GM12878 (cell line): ENCODE data around the gene COL9A3. TPM values are rescaled to one million over a fixed set of nuclear protein-coding genes. Genes with fewer than 3 reads are reported as not detected.

ENCODE experiments used
- ATAC-seq: fragments of 200-7000 bp; cut with Tn5 transposase; 3 replicates; pipeline ENCODE4 v1.9.1; 2020; ENCODE audit warnings: mild to moderate bottlenecking, moderate library complexity
- BruUV-seq: library from RNA; stranded (reverse); fragments of 400-500 nt; replicated peaks from 2 replicates; lab custom pipeline; 2021; lab: Mats Ljungman, UMichigan
- CTCF ChIA-PET: fragments of 300-600 bp; sonication (Branson Sonifier 250); formaldehyde crosslinking; extraction: SDS; loops from one replicate; lab custom pipeline; 2021; ENCODE audit warnings: inconsistent platforms; lab: Yijun Ruan, JAX
- POLR2A ChIA-PET: fragments of 350-600 bp; formaldehyde crosslinking; extraction: SDS; loops from one replicate; lab custom pipeline; 2021; ENCODE audit warnings: inconsistent platforms; lab: Charles Lee
- RAD21 ChIA-PET: fragments of 300-600 bp; sonication (Branson Sonifier 250); formaldehyde crosslinking; loops from one replicate; lab custom pipeline; 2023; ENCODE audit warnings: antibody characterized with exemption; ENCODE audit not compliant: unreplicated experiment; lab: Charles Lee
- SMC1A ChIA-PET: fragments of 300-600 bp; sonication (Branson Sonifier 250); formaldehyde crosslinking; loops from one replicate; lab custom pipeline; 2023; ENCODE audit not compliant: unreplicated experiment, uncharacterized antibody; lab: Charles Lee
- DNase-seq: peaks from one replicate; pipeline ENCODE4 v3.0.0-alpha.2; 2011; ENCODE audit warnings: low read depth, low spot score
- FAIRE-seq: peaks from 3 replicates; lab custom pipeline; 2011; peaks lifted over from hg19 to GRCh38; lab: Jason Lieb, UNC
- H2AFZ ChIP-seq: 2 replicates; pipeline ENCODE4 v1.6.0; 2011; ENCODE audit warnings: low read depth, low read length, control low read depth; ENCODE audit not compliant: control insufficient read depth
- H3K27ac ChIP-seq: 2 replicates; pipeline ENCODE4 v1.5.1; 2011; ENCODE audit warnings: control low read depth; ENCODE audit not compliant: control insufficient read depth, insufficient read depth
- H3K27me3 ChIP-seq, 2 experiments: replicated peaks in 1 of 2; 2 replicates each; pipeline versions ENCODE4 v1.6.0 to v1.6.1; 2011; ENCODE audit warnings: low read length in 1 of 2; ENCODE audit not compliant: control insufficient read depth in 2 of 2, insufficient read depth in 2 of 2
- H3K36me3 ChIP-seq, 2 experiments: 2 replicates each; pipeline ENCODE4 v1.5.1; 2011; ENCODE audit warnings: low read length in 1 of 2; ENCODE audit not compliant: control insufficient read depth in 2 of 2, insufficient read depth in 2 of 2
- H3K4me1 ChIP-seq: 2 replicates; pipeline ENCODE4 v1.6.1; 2011; ENCODE audit warnings: mild to moderate bottlenecking, low read length, moderate library complexity, mixed read lengths; ENCODE audit not compliant: control insufficient read depth, insufficient read depth
- H3K4me2 ChIP-seq: 2 replicates; pipeline ENCODE4 v1.6.0; 2011; ENCODE audit warnings: control low read depth; ENCODE audit not compliant: control insufficient read depth, insufficient read depth
- H3K4me3 ChIP-seq: fragments of 200-600 bp; sonication (generic); 2 replicates; pipeline ENCODE4 v1.5.1; 2016
- H3K79me2 ChIP-seq: 2 replicates; pipeline ENCODE4 v1.6.0; 2011; ENCODE audit warnings: low read length; ENCODE audit not compliant: control insufficient read depth, insufficient read depth
- H3K9ac ChIP-seq: 2 replicates; pipeline ENCODE4 v1.8.0; 2011; ENCODE audit warnings: low read length, control low read depth, mixed read lengths; ENCODE audit not compliant: control insufficient read depth, insufficient read depth
- H3K9me3 ChIP-seq: replicated peaks from 3 replicates; pipeline ENCODE4 v1.5.1; 2011; ENCODE audit warnings: mild to moderate bottlenecking, low read length; ENCODE audit not compliant: control insufficient read depth, insufficient read depth
- H4K20me1 ChIP-seq: 2 replicates; pipeline ENCODE4 v1.6.0; 2011; ENCODE audit not compliant: control insufficient read depth, insufficient read depth
- HCFC1 ChIP-seq: fragments of 150-350 bp; IDR thresholded peaks from 2 replicates; pipeline ENCODE4 v1.6.1; 2014; ENCODE audit warnings: low read length
- MEF2B ChIP-seq: fragments of 450-650 bp; IDR thresholded peaks from 2 replicates; pipeline ENCODE4 v1.6.1; 2018; ENCODE audit warnings: mild to moderate bottlenecking, moderate library complexity; ENCODE audit not compliant: partially characterized antibody, poor library complexity, severe bottlenecking
- POLR2A ChIP-seq: IDR thresholded peaks from 2 replicates; pipeline ENCODE4 v1.6.1; 2011; ENCODE audit warnings: low read depth, mild to moderate bottlenecking, low read length
- SMAD5 ChIP-seq: IDR thresholded peaks from 2 replicates; pipeline ENCODE4 v1.6.1; 2016; ENCODE audit warnings: antibody characterized with exemption, low read depth
- SREBF1 ChIP-seq: IDR thresholded peaks from 2 replicates; pipeline ENCODE4 v1.6.1; 2012; ENCODE audit warnings: mild to moderate bottlenecking, low read length
- WGBS: methylation state at CpG from one replicate; pipeline ENCODE4 v1.1.6; 2016; ENCODE audit warnings: low lambda C conversion rate; ENCODE audit not compliant: insufficient replicate concordance, insufficient coverage; ENCODE audit errors: missing lambda C conversion rate; 5-methylcytosine and 5-hydroxymethylcytosine counted together
- in situ Hi-C: fragments of 300-500 bp; cut with MboI; formaldehyde crosslinking; loops from 9 replicates; pipeline ENCODE4 v1.14.3; 2018; ENCODE audit warnings: mixed read lengths
- intact Hi-C: fragments of 100-400 bp; cut with micrococcal nuclease; formaldehyde crosslinking; loops from one replicate; pipeline ENCODE4 v1.14.2; 2022; ENCODE audit not compliant: unreplicated experiment
- polyA plus RNA-seq, 11 experiments: library from polyadenylated mRNA; depleted of rRNA in 4 of 11; unstranded in 6 of 11; stranded (reverse) in 5 of 11; fragments of >200 nt; fragmentation: Nextera tagmentation in 4 of 11; fragmentation: Illumina TruSeq in 1 of 11; extraction: Ambion mirVana in 4 of 11; extraction: Trizol in 1 of 11; gene quantifications; 1 replicate in 1 of 11; 2 replicates in 10 of 11; pipeline versions ENCODE4 v1.2.1 to v1.2.3, GENCODE V29; 2011 to 2016; ENCODE audit warnings: inconsistent platforms in 2 of 11, missing spikeins in 2 of 11, low read depth in 1 of 11
- total RNA-seq, 4 experiments: library from RNA; depleted of rRNA in 3 of 4; stranded (reverse); fragments of >200 nt in 3 of 4; fragmentation: Illumina TruSeq in 1 of 4; extraction: Trizol in 1 of 4; gene quantifications; 2 replicates each; pipeline versions ENCODE4 v1.2.1 to v1.2.3, GENCODE V29; 2013 to 2021

COL9A3 gene
- total and polyA plus RNA-seq, 10 of the 15 experiments (the other 5 are each of a cell fraction or from before 2014, with no cell fraction given), result 0.09 to 1.7 (median 0.63) TPM; not detected in 1

GRCh38 chr20:62818592-62819493, 2.0 kb downstream of the COL9A3 start:
- Histone ChIP-seq H3K27ac (no peak overlapping the region), H3K4me3 (no peak overlapping the region), H3K4me2 (no peak overlapping the region), H3K9me3 (no peaks in the 10 kb centered on the region), H3K9ac (no peak overlapping the region), H3K36me3 (no peaks in the 10 kb centered on the region; a peak in 1 of 4 replicates), H4K20me1 (no peaks in the 10 kb centered on the region), H2AFZ (no peak overlapping the region), H3K27me3 (peaks cover 6 to 8% of the 10 kb centered on the region in 2 experiments; a peak in 3 of 4 replicates), H3K79me2 (no peaks in the 10 kb centered on the region), H3K4me1 (no peaks in the 10 kb centered on the region)
- TF ChIP-seq MEF2B (no peak), SREBF1 (no peak)
- in situ Hi-C loops, result no loop called here
- ChIA-PET POLR2A (interaction anchor here (0.6 kb wide), 1 partner anchor 10 kb away, joined by 4 read pairs; no protein-coding TSS in a partner anchor), RAD21 (no interaction called here), CTCF (no interaction called here), SMC1A (no interaction called here)
- FAIRE-seq, result no peak
- intact Hi-C loops, result no loop called here
- no peak for DNase-seq
- no peak for ATAC-seq
- 17% methylated on average over 22 of the region's 25 CpGs for whole genome bisulfite sequencing
- BruUV-seq, result no TSS peak

GRCh38 chr20:62819494-62820174, 2.8 kb downstream of the COL9A3 start:
- ATAC-seq (no peak), DNase-seq (no peak), FAIRE-seq (no peak)
- Histone ChIP-seq H3K27me3 (peaks cover 6 to 8% of the 10 kb centered on the region in 2 experiments; a peak in 3 of 4 replicates), H3K4me1 (0 out of 2 replicates have a peak, but pooled peaks cover 2% of the 10 kb centered on the region), H3K79me2 (no peaks in the 10 kb centered on the region), H3K4me2 (no peak overlapping the region), H4K20me1 (no peaks in the 10 kb centered on the region), H3K4me3 (no peak overlapping the region), H3K9ac (no peak overlapping the region), H2AFZ (no peak overlapping the region), H3K36me3 (no peaks in the 10 kb centered on the region), H3K27ac (no peak overlapping the region), H3K9me3 (no peaks in the 10 kb centered on the region)
- ChIA-PET CTCF (no interaction called here), POLR2A (no interaction called here), SMC1A (no interaction called here), RAD21 (no interaction called here)
- in situ Hi-C loops, result no loop called here
- 31% methylated on average over 16 of the region's 16 CpGs for WGBS
- intact Hi-C loops, result no loop called here
- no TSS peak for BruUV-seq
- no peak for TF ChIP-seq HCFC1
- TF ChIP-seq POLR2A, result no peak
- TF ChIP-seq SMAD5, result no peak
